NCI-H2107 (cell line): Measurements from ENCODE around the gene NRXN3.
"Not testable (repeated sequence)": the region's sequence is repeated elsewhere in the genome, so short reads cannot be mapped to it uniquely, and the experiment has no call there.

Experiments used
- DNase-seq: peaks from one replicate; lab custom pipeline; 2025; lab: John Stamatoyannopoulos, UW

NRXN3 gene

DNA sequence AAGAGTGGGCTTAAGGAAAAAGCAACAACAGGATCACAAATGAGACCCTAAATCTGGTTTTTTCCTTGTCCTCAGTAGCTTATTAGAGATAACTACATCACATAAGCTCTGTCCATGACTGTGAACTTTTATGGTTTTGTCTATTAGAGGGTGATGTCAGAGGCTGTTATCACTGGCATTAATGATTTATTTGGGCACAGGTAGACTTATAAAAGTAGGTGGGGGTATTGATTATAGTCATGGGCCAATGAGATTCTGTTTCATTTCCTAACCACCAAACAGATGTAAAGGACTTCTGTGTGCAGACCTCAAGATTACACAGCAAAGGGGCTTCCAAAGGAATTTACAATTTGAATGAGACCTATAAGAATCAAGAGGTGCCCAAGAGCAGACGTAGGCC lies 316.4 kb downstream of the NRXN3 start:
- no peak for DNase-seq

DNA sequence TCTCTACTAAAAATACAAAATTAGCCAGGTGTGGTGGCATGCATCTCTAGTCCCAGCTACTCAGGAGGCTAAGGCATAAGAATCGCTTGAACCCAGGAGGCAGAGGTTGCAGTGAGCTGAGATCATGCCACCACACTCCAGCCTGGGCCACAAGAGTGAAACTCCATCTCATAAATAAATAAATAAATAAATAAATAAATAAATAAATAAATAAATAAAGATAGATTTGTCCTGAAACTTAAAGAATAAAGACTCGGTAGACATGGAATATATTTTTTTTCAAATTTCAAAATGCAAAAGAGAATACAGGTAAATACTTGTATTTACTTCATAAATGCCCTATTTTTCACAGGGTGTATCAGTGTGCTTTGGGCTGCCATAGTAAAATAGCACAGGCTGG lies 317.4 kb downstream of the NRXN3 start:
- DNase-seq = not testable (repeated sequence)

DNA sequence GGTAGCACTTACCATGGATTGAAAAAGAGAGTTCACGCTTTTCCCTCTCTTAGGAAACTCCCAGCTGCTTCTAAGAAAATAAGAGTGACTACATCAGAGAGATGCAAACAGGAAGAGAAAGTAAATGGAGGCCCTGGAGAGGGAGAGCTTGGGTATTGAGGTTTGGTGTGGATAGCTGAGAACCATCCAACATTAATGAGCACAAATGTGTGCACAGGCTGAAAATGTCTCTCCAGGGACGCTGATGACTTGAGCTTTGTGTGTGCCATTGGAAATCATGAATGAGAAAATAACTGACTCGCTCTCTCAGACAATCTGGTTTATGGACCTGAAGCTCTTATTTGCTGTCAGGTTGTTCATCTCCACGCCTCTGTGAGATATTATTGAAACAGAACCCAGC lies 318.8 kb downstream of the NRXN3 start:
- DNase-seq = peak; percentile 46

DNA sequence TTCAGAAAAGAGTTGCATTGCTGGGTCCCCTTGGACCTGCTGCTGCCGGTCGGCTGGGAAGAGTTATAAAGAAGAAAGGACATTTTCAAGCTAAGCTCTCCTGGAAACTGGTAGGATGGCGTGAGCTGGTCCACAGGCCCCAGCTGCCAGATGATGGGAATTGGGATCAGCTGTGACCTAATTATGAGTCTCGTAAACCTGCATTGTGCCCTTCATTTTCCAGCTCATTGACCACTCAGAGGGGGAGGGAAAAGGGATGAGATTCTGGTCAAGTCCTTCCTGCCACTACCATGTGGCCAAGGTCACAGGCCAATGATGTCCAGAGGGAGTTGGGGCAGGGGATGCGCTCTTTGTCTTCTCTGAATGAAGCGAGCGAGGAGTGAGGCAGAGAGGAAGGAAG lies 320.9 kb downstream of the NRXN3 start:
- DNase-seq = no peak

DNA sequence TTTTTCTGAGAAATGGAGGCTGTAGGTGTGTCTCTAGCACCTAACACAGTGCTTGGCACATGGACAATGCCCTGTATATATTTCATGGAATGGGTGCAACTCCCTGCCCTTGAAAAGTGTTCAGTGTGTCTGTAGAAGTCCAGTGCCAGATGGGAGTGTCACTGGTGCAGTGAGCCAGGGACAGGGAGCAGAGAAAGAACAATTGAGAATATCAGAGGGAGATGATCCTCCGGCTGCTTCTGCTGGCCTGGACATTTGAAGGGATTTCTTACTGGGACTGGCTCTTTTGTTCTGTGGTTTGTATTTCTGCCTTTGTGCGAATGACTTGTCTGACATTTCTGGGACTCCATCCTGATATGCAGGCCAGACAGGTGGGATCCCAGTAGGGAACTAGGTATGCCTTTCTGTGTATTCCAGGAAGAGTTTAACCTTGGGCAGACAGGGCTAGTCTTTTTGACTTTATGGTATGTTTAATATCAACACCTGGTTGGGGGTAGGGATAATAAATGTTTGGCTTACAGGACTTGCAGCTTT lies 328.0 kb downstream of the NRXN3 start:
- DNase-seq = no peak

DNA sequence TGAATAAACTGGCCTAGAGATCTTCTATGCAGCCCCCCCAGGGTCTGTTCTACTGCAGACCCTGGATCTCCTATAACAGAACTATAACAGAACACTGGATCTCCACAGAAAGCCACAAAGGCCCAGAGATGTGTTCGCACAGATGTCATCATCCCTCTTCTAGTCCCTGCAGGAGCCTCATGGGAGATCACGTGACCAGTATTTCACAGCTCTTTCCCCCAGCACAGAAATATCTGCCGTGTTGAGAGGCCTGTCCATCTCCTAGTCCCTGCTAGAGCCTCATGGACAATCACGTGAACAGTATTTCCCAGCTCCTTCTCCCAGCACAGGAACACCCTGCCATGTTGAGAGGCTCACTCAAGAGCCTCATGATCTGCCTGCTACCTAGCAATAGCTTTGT lies 331.7 kb downstream of the NRXN3 start:
- DNase-seq = no peak

DNA sequence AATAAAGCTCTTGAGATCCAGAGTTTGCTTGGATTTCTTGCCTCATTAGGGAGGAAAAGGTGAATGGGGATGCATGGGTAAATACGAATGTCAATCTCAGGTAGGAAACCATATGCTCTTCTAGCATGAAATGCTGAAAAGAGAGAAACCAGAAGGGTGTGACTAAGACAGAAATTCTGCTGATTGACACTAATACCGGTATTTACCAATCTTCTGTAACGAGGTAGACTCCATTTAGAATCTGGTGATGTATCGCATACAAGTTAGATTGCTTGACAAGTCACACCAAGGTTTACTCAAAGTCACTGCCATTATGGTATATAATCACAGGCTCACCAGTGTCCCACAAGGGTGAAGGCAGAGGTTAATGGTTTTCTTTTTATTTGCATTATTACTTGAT lies 337.9 kb downstream of the NRXN3 start:
- DNase-seq = no peak

DNA sequence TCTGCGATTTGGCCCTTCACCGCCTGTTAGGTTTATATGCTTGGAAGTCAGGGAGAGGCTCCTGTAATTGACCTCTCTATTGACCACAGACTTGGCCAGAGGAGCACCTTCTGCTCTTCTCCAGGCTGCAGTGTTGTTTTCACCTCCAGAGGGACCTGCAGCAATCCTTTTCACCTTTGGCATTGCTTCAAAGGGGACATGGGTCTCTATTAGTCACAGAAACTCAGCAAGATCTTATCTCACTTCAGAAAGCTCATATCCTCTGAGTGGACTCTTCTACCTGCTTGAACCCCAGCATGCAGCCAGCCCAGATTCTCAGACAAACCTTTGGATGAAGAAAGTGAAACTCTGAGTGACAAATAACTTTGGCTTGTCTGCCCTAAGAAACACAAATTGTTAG lies 339.3 kb downstream of the NRXN3 start:
- DNase-seq = no peak

DNA sequence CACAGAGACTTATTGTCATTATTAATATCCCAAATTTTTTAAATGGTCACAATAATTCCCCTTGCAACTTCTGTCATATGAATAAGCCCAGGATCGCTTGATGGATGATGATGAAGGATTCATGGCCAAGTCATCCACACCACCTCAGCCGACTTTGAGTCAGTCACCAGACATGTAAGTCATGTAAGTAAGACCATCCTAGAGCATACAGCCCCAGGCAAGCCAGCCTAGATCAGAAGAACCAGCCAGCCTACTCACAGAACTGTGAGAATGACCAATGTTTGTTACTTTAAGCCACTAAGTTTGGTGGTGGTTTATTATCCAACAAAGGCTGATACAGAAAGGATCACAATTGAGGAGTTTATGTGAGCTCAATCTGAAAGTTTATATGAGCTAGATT lies 341.8 kb downstream of the NRXN3 start:
- no peak for DNase-seq

DNA sequence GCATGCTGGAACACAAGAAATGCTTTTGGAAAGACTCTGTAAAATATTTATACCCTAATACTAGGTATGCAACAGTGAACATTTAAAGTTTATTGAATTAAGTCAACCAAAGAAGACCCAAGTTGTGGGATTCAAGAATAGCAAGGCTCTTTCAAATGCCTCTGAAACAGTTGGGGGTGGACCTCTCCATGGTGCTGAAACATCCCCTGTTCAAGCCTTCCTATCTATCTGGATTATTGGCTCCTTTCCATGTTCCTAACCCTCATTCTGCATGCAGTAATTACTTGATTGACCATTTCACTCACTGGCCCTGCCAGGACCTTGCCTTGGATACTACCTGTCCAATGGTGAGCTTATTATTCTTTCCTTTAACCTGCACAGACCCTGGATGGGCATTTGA lies 349.7 kb downstream of the NRXN3 start:
- DNase-seq = no peak

DNA sequence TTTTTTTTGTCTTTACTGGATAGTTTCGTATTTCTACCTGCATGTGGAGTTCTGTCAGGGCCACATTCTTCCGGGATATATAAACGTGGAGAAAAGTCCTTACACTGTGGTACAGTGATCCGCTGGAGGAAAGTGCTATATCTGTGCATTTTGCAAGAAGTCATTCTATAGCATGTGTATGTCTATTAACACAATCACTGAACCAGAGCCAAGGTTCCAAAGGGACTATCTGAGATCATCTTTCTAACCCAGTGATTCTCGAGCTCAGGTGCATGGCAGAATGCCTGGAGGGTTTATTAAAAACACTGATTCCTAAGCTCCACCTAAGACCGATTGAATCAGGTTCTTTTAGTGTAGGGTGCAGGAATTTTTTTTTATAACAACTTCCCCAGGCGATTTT lies 354.0 kb downstream of the NRXN3 start:
- no peak for DNase-seq

DNA sequence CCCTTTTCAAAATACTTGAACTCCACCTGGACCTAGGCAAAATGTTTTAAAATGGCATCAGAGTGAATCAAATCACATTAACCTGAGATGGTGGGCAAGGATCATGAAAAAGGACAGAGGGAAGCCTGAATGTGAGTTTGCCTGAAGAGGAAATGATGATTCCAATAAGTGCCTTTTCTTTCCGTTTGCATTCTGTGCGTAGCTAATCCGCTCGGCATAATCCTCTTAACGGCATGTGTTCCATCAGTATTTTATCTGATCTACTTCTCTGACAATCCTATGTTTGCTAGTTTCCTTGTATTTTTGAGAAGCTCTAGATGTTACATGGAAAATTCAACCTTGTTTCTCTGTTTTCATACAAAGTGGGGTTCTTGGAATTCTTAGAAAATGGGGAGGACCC lies 354.6 kb downstream of the NRXN3 start:
- no peak for DNase-seq

DNA sequence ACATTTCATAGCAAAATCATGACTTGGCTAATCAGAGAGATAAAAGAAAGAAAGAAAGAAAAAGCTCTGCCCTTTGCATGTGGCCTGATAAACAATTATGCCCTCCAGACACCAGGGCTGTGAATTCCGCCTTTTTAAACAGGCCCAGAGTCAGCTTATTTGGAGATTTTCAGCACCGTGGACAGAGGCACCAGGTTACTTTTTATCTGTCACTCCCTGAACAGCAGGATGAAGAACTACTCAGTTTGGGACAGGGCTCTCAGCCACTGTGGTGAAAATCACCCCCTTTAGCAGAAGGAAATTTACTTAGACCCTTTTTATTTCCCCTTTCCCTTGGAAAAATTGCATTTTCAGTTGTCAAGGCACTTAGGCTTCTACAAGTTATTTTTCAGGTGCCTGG lies 359.9 kb downstream of the NRXN3 start:
- no peak for DNase-seq

DNA sequence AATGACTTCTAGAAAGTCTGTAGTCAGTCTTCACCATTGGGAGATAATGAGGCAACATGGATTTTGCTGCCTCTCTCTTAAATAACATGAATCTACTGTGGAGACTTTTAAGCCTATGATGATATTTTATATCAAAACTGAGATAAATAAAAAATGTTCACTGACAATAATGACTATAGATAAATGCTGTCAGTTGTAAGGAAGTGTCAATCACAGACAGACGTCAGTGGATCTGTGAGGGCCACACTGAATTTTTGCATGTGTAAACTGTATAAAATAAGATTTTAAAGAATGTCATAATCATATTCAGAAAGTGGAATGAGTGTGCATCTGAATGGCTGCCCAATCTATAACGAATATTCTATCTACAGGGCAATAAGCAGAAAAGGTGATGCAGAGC lies 364.0 kb downstream of the NRXN3 start:
- no peak for DNase-seq

DNA sequence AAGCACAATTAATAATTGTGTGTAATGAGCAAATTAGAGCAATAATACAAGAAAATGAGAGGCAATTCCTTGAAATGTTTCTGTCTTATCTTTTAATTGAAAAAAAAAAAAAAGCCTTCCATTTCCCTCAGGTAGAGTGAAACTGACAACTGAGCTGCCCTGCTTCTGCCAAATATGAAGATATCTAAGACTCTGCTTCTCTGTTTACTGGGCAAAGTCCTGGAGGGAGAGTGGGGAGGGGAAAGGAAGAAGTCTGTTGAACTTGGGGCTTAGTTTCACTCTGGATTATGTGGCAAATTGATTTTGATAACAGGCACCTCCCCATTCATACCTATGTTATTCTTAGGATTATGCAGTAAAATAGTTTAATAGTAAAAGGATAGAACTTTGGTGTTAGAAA lies 364.9 kb downstream of the NRXN3 start:
- no peak for DNase-seq

DNA sequence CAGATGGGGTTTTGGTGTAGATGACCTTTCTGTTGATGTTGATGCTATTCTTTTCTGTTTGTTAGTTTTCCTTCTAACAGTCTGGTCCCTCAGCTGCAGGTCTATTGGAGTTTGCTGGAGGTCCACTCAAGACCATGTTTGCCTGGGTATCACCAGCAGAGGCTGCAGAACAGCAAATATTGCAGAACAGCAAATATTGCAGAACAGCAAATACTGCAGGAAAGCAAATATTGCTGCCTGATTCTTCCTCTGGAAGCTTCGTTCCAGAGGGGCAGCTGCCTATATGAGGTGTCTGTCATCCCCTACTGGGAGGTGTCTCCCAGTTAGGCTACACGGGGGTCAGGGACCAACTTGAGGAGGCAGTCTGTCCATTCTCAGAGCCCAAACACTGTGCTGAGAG lies 371.6 kb downstream of the NRXN3 start:
- DNase-seq = not testable (repeated sequence)

DNA sequence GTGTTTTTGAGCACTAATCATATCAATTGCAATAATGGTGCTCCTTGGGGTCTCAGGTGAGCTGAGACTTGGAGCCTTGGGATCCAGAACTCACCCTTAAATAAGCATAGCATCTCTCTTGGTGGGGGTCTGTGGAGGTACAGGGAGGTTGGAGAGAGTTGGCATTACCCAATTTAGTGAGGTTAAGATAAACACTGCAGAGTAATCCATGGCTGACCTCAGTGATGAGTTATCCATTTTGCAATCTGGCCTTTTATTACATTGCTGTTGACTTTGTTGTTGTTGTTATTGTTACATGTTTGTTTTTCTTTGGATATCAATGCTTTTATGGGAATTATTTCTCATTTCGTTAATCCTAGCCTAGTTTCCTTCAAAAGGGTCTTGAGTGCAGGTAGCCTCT lies 373.3 kb downstream of the NRXN3 start:
- no peak for DNase-seq

DNA sequence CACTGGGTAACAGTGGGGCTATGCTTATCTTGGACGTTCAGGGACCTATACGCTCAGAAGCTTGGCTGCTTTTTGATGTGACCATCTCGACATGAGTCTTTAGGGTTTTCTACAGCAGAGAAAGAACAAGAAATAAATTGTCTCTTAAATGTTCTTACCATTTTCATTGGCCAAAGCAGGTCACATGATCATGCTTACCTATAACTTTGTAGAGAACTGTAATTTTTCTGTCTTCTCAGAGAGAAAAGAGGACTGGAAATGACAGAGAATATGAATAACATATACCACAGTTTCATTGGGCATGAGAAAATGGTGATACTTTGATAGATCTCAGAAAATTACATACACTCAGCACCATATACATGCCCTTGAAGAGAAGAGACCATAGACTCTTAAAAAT lies 390.9 kb downstream of the NRXN3 start:
- no peak for DNase-seq

DNA sequence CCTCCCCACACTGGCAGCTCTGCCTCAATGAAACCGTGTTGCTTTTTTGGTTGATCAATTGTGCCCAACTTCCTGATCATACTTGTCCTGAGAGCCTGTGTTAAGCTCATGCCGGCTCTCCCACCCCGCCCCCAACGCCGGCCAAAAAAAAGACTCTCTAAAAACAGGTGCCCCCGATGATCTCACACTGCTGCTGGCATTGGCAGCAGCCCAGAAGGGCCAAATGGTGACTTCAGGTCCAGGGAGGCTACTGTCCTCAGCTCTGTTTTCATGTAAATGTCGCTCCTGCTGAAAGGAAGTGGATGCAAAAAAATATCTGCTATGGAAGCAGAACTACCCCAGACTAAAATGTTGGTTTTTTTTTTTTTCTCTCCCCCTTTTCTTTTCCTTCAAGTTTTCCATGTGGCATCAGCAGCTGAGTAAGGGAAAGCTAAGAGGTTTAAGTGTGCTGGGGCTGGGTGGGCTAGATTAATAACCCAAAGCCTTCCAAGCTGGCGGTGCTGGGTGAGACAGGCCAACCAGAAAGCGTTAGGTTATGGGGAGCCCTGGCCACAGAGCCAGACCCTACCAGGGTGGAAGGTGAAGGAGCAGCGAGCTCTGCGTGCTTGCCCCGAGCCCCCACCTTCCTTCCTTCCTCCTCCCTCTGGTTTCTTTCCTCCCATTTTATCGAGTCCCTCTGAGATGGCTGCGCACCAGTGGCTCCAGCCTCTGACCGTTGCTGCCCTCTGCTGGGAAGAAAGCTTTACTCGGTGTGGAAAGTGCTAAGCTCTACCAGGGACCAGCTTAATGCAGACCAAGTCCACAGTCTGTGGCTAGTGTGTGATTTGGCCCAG lies 396.1 kb downstream of the NRXN3 start:
- peak; percentile 93 for DNase-seq

DNA sequence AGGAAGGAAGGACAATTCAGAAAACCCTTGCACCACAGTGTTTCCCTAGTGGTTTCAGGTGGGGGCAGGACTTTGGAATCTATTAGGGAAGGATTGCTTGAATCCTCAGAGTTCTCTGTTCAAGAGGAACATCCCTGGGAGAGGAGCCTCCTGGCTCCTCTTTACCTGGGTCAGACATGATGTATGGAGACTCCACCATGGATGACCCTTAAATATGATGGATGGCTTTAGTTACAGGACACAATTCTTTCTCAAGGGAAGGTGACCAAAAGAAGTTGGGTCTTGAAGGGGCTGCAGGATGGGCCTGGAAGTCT lies 396.6 kb downstream of the NRXN3 start:
- DNase-seq = no peak

DNA sequence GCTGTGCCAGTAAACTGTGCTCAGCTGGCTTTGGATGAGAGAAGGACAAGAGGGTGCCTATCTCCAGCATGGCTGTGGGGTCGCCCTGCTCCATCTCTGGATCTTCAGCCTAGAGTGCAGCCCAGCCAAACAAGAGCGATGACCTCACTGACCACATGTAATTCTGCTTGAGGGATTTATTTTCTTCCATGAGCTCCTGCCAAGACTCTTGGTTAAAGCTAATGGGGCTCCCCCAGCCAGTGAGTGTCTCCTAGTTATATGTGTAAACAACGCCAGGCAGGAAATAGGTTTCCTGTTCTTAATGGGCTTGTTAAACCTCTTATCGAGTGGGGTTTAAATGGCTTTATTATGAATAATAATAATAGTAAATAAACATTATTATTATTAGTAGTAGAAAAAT lies 397.2 kb downstream of the NRXN3 start:
- no peak for DNase-seq

DNA sequence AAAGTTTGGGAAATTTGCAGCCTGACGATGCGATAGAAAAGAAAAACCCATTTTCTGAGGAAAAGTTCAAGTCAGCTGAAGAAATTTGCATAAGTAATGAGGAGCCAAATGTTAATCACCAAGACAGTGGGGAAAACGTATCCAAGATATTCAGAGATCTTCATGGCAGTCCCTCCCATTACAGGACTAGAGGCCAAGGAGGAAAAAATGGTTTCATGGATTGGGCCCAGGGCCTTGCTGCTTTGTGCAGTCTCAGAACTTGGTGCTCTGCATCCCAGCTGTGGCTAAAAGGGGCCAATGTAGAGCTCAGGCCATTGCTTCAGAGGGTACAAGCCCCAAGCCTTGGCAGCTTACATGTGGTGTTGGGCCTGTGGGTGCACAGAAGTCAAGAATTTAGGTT lies 403.6 kb downstream of the NRXN3 start:
- DNase-seq = not testable (repeated sequence)

DNA sequence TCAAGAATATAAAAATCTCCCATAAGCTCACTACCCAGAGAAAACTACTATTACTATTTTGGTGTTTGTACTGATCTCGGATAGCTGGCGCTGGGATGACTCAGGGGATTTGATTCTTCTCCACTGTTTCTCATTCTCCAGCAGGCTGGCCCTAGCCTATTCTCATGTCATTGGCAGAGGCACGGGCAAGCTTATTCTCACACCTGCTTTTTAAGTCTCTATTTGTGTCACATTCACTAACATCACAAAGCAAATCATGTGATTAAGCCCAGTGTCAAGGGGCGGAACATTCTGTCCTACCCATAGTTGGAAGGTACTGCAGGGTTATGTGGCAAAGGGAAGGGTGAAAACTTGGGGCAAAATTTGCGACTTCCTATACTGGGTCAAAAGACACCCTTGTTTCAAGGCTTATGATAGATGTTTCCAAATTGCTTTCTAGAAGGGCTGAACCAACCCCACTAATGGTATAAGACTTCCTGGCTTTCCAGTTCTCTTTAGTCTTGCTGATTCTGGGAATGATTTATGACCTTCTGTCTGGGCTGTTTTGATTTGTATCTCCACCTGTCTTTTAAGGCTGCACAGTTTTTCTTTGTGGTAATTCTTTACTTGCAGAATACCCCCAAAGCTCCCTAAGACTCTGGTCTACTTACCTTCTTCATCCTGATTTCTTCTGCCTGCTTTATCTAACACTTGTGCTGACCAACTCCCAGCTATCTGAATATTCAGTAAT lies 406.4 kb downstream of the NRXN3 start:
- no peak for DNase-seq

DNA sequence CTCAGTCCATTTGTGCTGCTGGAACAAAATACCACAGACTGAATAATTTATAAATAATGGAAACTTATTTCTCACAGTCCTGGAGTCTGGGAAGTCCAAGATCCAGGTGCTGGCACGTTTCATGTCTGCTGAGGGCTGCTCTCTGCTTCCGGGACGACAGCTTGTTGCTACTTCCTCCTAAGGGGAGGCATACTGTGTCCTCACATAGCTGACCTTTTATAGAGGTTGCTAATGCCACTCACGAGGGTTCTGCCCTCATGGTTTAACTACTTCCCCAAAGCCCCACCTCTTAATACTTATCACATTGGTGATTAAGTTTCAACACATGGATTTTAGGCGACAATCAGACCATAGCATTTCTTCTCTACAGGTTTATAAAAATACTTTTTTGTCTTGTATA lies 411.1 kb downstream of the NRXN3 start:
- no peak for DNase-seq
